ENCODE results near the gene TKFC. TPM values are rescaled to one million over a fixed set of nuclear protein-coding genes. Genes with fewer than 3 reads are reported as not detected.
A peak's percentile ranks its signal among the peaks of the same experiment; 100 is the strongest.

The TKFC gene
- total RNA-seq, 4 donors from 2014 or later, result 12.9 to 24.2 (median 14.8) TPM

DNA sequence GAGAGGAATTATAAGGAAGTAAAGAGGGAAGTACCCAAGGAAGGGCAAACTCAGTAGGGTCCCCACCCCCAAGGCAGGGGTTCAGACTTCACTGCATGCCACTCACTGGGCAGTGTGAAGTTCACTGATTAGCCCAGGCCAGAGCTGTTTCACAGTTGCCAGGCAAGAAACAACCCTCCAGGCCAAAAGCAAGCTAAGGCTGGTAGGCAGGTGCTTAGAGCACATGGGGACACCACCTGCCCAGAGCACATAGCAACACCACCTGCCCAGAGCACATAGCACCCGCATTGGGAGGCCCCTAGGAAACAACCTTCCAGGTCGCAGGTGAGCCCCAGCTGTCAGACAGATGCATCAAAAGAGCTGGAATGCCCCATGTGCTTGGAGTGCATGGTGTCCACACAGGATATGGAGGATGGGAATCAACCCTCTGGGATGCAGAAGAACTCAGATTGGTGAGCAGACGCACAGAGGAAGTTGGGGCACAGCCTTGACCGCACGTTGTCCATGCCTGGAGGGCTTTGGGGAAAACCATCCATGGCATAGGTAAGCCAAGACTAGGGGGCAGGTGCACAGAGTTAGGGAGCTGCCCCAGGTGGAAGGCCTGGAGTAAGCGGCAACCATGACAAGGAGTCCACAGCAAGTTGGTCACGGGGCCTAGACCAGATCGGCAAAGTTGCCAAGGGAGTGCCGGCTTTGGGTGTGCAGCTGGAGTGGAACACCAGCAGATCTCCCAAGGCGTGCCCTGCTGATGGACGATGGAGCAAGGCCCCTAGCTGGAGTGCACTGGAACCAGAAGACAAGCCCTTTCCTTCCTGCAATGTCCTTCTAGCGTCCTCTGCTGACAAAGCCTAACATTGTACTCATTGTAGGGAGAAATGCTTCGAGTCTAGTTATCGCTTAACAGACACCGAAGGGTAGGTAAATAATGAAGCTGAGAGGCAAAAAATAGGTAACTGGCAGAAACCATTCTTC lies 51.5 kb downstream of the TKFC start:
- WGBS, result 83% methylated on average over 14 of the region's 15 CpGs
- Histone ChIP-seq H3K27ac (replicated peaks in 1 of 4) (no peak overlapping the region), H3K4me3 (no peak overlapping the region), H3K9me3 (no peaks in the 10 kb centered on the region), H3K4me1 (peaks cover 0 to 9% (median 5%) of the 10 kb centered on the region in 4 donors), H3K36me3 (no peaks in the 10 kb centered on the region), H3K27me3 (no peaks in the 10 kb centered on the region)
- DNase-seq (ENCODE audit: extremely low spot score), result no peak
- no peak for TF ChIP-seq POLR2AphosphoS5 (IDR thresholded peaks at IDR 0.05)
- TF ChIP-seq EP300 (IDR thresholded peaks at IDR 0.05), result no peak
- no peak for TF ChIP-seq POLR2A (IDR thresholded peaks at IDR 0.05; ENCODE audit: low read depth)
- TF ChIP-seq, protein P1, sequence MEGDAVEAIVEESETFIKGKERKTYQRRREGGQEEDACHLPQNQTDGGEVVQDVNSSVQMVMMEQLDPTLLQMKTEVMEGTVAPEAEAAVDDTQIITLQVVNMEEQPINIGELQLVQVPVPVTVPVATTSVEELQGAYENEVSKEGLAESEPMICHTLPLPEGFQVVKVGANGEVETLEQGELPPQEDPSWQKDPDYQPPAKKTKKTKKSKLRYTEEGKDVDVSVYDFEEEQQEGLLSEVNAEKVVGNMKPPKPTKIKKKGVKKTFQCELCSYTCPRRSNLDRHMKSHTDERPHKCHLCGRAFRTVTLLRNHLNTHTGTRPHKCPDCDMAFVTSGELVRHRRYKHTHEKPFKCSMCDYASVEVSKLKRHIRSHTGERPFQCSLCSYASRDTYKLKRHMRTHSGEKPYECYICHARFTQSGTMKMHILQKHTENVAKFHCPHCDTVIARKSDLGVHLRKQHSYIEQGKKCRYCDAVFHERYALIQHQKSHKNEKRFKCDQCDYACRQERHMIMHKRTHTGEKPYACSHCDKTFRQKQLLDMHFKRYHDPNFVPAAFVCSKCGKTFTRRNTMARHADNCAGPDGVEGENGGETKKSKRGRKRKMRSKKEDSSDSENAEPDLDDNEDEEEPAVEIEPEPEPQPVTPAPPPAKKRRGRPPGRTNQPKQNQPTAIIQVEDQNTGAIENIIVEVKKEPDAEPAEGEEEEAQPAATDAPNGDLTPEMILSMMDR (IDR thresholded peaks at IDR 0.05), result no peak
- intact Hi-C loops (cut with DNase I), result loop anchor here (1.0 to 10.0 kb wide), 2 partner anchors 48 to 130 kb away; no protein-coding TSS in a partner anchor

DNA sequence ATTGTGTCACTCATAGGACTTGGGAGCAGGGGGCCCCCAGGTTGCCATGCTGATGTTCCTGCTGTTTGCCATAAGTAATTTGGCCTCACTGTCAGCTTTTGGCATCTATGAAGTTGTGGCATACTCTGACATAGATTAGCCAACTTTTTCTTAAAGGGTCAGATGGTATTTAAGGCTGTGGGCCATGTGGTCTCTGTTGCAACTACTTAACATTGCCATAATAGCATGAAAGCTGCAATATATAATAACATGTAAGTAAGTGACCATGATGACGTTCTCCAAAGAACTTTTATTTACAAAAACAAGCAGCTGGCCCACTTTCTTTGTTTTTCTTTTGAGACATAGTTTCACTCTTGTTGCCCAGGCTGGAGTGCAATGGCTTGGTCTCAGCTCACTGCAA lies 57.1 kb downstream of the TKFC start:
- Histone ChIP-seq H3K9me3 (no peaks in the 10 kb centered on the region), H3K36me3 (peaks cover 0 to 12% (median 7%) of the 10 kb centered on the region in 4 donors), H3K27me3 (no peaks in the 10 kb centered on the region), H3K27ac (replicated peaks in 1 of 4) (no peak overlapping the region), H3K4me1 (peaks cover 11 to 28% (median 24%) of the 10 kb centered on the region in 4 donors), H3K4me3 (no peak overlapping the region)
- TF ChIP-seq POLR2A (IDR thresholded peaks at IDR 0.05; ENCODE audit: low read depth) (no peak), EP300 (IDR thresholded peaks at IDR 0.05) (no peak), POLR2AphosphoS5 (IDR thresholded peaks at IDR 0.05) (no peak)
- TF ChIP-seq, protein P1 (IDR thresholded peaks at IDR 0.05), result no peak
- intact Hi-C loops (cut with DNase I), result no loop called here
- WGBS, result 76% methylated on average over 1 of the region's 1 CpG
- DNase-seq (ENCODE audit: extremely low spot score), result no peak

DNA sequence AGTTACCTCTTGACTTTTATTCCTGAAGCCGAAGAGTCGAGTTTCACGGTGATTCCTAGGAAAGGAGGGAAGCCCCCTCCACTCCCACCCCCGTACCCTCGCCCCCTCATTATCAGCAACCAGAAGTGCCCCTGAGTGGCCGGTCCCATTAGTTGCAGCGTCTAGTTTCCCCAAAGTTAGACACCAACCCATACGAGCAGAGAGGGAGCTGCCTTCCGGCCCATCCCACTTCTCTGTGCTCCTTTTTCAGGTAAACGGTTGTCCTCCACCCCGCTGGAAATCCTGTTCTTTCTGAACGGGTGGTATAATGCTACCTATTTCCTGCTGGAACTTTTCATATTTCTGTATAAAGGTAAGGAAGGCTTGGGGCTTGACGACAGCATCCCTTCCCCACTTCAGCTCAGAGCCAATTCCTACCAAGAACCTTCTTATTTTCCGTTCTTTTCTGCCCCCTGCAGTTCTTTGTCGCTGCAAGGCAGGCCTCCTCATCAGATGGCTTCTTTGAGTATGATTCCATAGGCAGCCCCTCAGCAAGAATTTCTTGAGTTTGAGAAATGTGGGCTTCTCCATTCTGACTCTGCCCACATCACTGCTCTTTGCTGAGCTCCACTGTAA lies 60.1 kb downstream of the TKFC start:
- WGBS, result 2% methylated on average over 15 of the region's 15 CpGs
- intact Hi-C loops (cut with DNase I), result no loop called here
- Histone ChIP-seq H3K27ac (replicated peaks in 1 of 4) (peak overlapping the region; percentile 77 to 88 (median 81)), H3K36me3 (peaks cover 7 to 41% (median 25%) of the 10 kb centered on the region in 4 donors), H3K9me3 (no peaks in the 10 kb centered on the region), H3K27me3 (no peaks in the 10 kb centered on the region), H3K4me1 (peaks cover 11 to 20% (median 19%) of the 10 kb centered on the region in 4 donors), H3K4me3 (peak overlapping the region; percentile 67 to 91 (median 76))
- TF ChIP-seq POLR2AphosphoS5 (IDR thresholded peaks at IDR 0.05) (no peak), POLR2A (IDR thresholded peaks at IDR 0.05; ENCODE audit: low read depth) (no peak)
- no peak for DNase-seq (ENCODE audit: extremely low spot score)

Other genes with a start within 250 kb of the TKFC start
- 1 to 10 TPM in 1 of 4 donors, under 1 TPM in 3; 0.11 to 1.3 (median 0.34) TPM for gene CD5, start 230.7 kb upstream of the TKFC start, total RNA-seq
- 10 to 100 TPM; 29.1 to 43.5 (median 38.1) TPM for gene VPS37C, start 171.8 kb upstream of the TKFC start, total RNA-seq
- under 1 TPM in 1 of 4 donors, not detected in 3; 0.33 TPM for gene PGA3, start 129.7 kb upstream of the TKFC start, total RNA-seq
- gene PGA4, start 110.9 kb upstream of the TKFC start, total RNA-seq, result 1 to 10 TPM in 2 of 4 donors, not detected in 2; 1.1 to 2.2 TPM
- gene PGA5, start 92.1 kb upstream of the TKFC start, total RNA-seq, result under 1 TPM in 1 of 4 donors, not detected in 3; 0.86 TPM
- 1 to 10 TPM in 1 of 4 donors, under 1 TPM in 3; 0.32 to 1.4 (median 0.58) TPM for gene VWCE, start 37.9 kb upstream of the TKFC start, total RNA-seq
- 100 to 1,000 TPM; 102 to 164 (median 118) TPM for gene DDB1, start 123 bp upstream of the TKFC start, total RNA-seq
- 10 to 100 TPM; 23.7 to 35.3 (median 31.6) TPM for gene CYB561A3, start 28.7 kb downstream of the TKFC start, total RNA-seq
- 10 to 100 TPM; 10.4 to 22.7 (median 15.9) TPM for gene TMEM138, start 29.1 kb downstream of the TKFC start, total RNA-seq
- gene TMEM216, start 59.4 kb downstream of the TKFC start, total RNA-seq, result 10 to 100 TPM in 1 of 4 donors, 1 to 10 TPM in 3; 6.2 to 12.3 (median 8.2) TPM
- 10 to 100 TPM; 29.9 to 45.2 (median 40.7) TPM for gene CPSF7, start 96.7 kb downstream of the TKFC start, total RNA-seq
- 10 to 100 TPM; 29.0 to 71.0 (median 48.3) TPM for gene SDHAF2, start 96.9 kb downstream of the TKFC start, total RNA-seq
- gene LRRC10B, start 175.5 kb downstream of the TKFC start, total RNA-seq, result 1 to 10 TPM in 3 of 4 donors, not detected in 1; 1.3 to 2.2 (median 2.0) TPM
- 1 to 10 TPM; 1.3 to 4.2 (median 1.8) TPM for gene SYT7, start 247.8 kb downstream of the TKFC start, total RNA-seq

Measured in esophagus muscularis mucosa (tissue), 4 donors.